Activated T-helper 17 cell treated with anti-CD3 and anti-CD28 coated beads, Interleukin-2, amount 50 U/mL, for 72 hours (primary cell): ENCODE results near the gene PTPN6. TPM values are rescaled to one million over a fixed set of nuclear protein-coding genes. Genes with fewer than 3 reads are reported as not detected.
A peak's percentile ranks its signal among the peaks of the same experiment; 100 is the strongest.
"Not testable (repeated sequence)": the region's sequence is repeated elsewhere in the genome, so short reads cannot be mapped to it uniquely, and the experiment has no call there.

Source experiments
- ATAC-seq: fragments of 150-1000 bp; cut with Tn5 transposase; replicated peaks from 2 replicates; pipeline ENCODE4 v1.10.0; 2021; ENCODE audit warnings: mild to moderate bottlenecking, moderate library complexity
- H3K27ac Mint-ChIP-seq: one replicate; pipeline ENCODE4 v1.8.0; 2022; ENCODE audit warnings: mixed read lengths
- H3K27me3 Mint-ChIP-seq: one replicate; pipeline ENCODE4 v1.8.0; 2022; ENCODE audit warnings: mixed read lengths
- H3K36me3 Mint-ChIP-seq: one replicate; pipeline ENCODE4 v1.8.0; 2022; ENCODE audit warnings: low read depth, mild to moderate bottlenecking, mixed read lengths
- H3K4me1 Mint-ChIP-seq: one replicate; pipeline ENCODE4 v1.8.0; 2022; ENCODE audit warnings: mixed read lengths
- H3K4me3 Mint-ChIP-seq: one replicate; pipeline ENCODE4 v1.8.0; 2022; ENCODE audit warnings: mild to moderate bottlenecking, mixed read lengths
- H3K9me3 Mint-ChIP-seq: one replicate; pipeline ENCODE4 v1.8.0; 2022; ENCODE audit warnings: mixed read lengths
- total RNA-seq, 2 donors: library from RNA; stranded (reverse); gene quantifications; one replicate each; pipeline ENCODE4 v1.2.3, GENCODE V29; 2022

The PTPN6 gene
- 100 to 1,000 TPM; 134 to 223 TPM for total RNA-seq

DNA sequence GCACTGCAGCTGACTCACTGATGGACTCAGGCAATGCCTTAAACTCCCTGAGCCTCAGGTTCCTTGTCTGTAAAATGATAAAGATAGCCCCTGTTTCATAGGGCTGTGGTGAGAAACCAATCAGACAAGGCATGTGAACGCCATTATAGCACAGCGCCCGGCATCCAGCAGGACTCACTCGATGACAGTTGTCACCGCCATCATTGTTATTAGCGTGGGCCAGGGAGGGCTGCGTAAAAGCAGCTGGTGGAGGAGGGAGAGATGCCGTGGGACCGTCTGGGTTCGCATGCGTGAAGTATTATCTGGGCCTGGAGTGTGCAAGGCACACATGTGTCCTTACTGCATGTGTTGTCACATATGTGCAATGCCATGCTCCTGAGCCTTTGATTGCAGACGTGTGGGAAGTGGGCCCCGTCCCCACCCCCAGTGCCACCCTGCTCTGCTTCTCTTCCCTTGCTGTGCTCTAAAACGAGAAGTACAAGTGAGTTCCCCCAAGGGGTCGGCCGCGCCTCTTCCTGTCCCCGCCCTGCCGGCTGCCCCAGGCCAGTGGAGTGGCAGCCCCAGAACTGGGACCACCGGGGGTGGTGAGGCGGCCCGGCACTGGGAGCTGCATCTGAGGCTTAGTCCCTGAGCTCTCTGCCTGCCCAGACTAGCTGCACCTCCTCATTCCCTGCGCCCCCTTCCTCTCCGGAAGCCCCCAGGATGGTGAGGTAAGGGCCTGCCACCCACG lies at the start of gene PTPN6:
TSS of gene PTPN6 (plus strand) at position 546 of the 730 bp plus-strand sequence. CDS start at position 703, 157 bp downstream.
- Mint-ChIP-seq H3K4me1 (peaks cover 51% of the 10 kb centered on the region), H3K27ac (peak within 1 kb of the TSS; percentile 100), H3K27me3 (no peaks in the 10 kb centered on the region), H3K9me3 (no peaks in the 10 kb centered on the region), H3K4me3 (peak within 1 kb of the TSS; percentile 87), H3K36me3 (peaks cover 86% of the 10 kb centered on the region)
- ATAC-seq, result peak; percentile 6

DNA sequence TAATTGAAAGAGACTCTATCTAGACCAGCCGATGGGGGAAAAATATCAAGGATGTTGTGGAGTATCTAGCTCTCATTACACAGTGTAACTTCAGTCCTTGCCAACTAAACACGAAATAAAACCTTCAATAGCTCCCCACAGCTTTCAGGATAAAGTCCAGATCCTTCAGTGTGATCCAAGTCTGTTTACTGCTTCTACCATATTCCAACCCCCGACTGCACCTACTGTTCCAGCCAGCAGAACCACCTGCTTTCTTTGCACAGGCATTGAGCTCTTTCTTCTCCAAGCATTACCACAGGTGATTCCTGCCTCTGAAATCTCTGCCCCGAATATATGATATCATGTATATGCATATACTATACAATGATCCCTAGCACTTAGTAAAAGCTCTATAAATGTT lies 48.7 kb upstream of the PTPN6 start:
- Mint-ChIP-seq H3K4me3 (no peak overlapping the region), H3K36me3 (no peaks in the 10 kb centered on the region), H3K27ac (peak overlapping the region; percentile 11), H3K4me1 (peaks cover 4% of the 10 kb centered on the region), H3K27me3 (no peaks in the 10 kb centered on the region), H3K9me3 (no peaks in the 10 kb centered on the region)
- no peak for ATAC-seq

DNA sequence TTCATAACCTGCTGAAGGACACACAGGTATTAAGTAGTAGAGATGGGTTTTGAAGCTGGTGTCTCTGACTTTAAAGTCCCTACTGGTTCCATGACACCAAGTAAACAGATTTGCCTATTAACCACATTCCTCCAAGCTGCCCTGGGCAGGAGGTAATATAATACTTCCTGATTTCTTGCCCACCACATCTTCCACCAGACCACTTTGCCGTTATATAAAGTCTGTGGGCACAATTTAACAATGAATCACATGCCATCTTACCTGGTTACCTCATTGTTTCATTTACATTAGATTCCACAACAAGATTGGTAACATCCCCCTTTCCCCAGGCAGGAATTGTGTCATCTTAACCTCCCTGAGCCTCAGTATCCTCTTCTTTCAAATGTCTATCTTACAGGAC lies 47.4 kb upstream of the PTPN6 start:
- peaks cover 4% of the 10 kb centered on the region for H3K4me1 Mint-ChIP-seq
- H3K9me3 Mint-ChIP-seq, result no peaks in the 10 kb centered on the region
- ATAC-seq, result no peak
- H3K27ac Mint-ChIP-seq, result no peak overlapping the region
- no peaks in the 10 kb centered on the region for H3K36me3 Mint-ChIP-seq
- no peaks in the 10 kb centered on the region for H3K27me3 Mint-ChIP-seq
- no peak overlapping the region for H3K4me3 Mint-ChIP-seq

DNA sequence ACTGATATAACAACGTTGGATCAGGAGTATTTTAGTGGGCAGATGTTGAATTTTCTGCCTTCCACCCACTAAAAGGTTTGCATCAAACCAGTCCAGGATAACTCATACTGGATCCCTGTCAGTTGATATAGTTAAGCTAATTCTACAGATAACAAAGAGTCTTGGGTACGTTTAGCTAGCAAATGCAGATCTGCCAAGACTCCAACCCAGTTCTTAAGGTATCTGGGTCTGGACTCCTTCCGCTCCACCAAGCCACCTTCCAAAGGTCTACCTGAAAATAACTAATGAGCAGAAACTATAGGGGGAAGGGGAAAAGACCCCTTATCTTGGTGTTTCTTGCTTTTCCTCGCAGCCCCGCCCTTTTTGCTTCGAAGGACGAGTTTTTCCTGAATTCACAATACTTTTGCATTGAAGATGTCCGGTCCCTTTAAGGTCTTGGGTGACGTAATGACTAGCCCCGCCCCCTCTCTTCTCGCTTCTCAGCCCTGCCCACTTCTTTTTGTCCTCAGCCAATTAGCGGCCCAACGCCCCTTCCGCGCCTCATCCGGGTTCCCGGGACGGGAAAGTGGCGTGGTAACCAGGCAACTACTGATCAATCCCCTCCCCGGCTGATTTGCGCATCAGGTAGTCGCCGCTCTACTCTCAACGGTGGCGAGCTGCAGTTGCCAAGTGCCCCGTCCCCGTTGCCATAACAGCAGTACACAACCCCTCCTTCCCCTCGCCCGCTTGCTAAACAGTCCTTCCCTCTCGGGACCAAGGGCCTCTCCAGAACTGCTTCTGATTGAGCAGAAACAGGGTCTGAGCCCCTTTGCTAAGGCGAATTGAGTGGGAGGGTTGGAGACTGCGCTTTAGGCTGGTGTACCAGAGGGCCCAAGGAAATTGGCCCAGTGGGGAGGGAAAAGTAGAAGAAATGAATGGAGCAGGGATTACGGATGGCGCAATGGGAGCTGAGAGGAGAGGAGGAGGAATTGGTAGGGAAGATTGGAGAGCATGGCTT lies 46.6 kb upstream of the PTPN6 start, which contains the start of gene LRRC23:
TSS of gene LRRC23 (plus strand) at position 543 of the 997 bp plus-strand sequence. CDS start 812 bp downstream, outside the sequence.
- Mint-ChIP-seq H3K4me1 (peaks cover 4% of the 10 kb centered on the region), H3K9me3 (no peaks in the 10 kb centered on the region), H3K27me3 (no peaks in the 10 kb centered on the region), H3K27ac (no peak within 1 kb of the TSS), H3K4me3 (no peak within 1 kb of the TSS), H3K36me3 (no peaks in the 10 kb centered on the region)
- peak; percentile 99 for ATAC-seq

DNA sequence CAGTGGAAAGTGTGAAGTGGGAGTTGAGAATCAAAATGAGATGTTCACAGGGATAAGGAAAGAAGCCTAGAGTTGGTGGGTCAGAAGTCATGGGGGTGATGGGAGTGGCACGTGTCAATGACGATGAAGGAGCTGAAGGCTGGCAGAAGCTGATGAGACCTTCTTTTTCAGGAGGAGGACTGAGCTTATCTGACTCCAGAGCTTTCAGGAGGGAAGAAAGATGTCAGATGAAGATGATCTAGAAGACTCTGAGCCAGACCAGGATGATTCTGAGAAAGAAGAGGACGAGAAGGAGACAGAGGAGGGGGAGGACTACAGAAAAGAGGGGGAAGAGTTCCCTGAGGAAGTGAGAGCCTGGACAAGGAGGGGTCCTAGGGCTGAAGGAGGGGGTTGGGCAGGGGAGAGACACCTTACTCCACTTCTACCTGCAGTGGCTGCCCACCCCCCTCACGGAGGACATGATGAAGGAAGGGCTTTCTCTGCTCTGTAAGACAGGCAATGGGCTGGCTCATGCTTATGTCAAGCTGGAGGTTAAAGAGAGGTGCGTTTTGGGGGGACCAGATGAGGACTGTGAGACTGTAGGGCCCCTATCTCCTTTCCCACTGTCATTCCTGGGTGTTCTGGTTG lies 45.6 kb upstream of the PTPN6 start:
- peaks cover 4% of the 10 kb centered on the region for H3K4me1 Mint-ChIP-seq
- no peak overlapping the region for H3K27ac Mint-ChIP-seq
- no peak overlapping the region for H3K4me3 Mint-ChIP-seq
- H3K36me3 Mint-ChIP-seq, result no peaks in the 10 kb centered on the region
- no peak for ATAC-seq
- H3K9me3 Mint-ChIP-seq, result no peaks in the 10 kb centered on the region
- no peaks in the 10 kb centered on the region for H3K27me3 Mint-ChIP-seq

DNA sequence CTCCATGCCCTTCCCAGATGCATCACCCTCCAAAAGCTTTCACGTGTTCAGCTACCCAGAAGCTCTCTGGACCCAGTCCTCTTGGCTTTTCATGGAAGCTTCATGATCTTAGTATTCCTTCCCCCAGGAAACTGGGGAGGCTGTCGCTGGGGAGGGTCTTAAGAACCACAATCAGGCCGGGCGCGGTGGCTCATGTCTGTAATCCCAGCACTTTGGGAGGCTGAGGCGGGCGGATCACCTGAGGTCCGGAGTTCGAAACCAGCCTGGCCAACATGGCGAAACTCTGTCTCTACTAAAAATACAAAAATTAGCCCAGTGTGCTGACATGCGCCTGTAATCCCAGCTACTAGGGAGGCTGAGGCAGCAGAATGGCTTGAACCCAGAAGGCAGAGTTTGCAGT lies 43.0 kb upstream of the PTPN6 start:
- not testable (repeated sequence) for H3K27me3 Mint-ChIP-seq, H3K4me1 Mint-ChIP-seq, H3K9me3 Mint-ChIP-seq, H3K36me3 Mint-ChIP-seq, H3K27ac Mint-ChIP-seq, H3K4me3 Mint-ChIP-seq, ATAC-seq

DNA sequence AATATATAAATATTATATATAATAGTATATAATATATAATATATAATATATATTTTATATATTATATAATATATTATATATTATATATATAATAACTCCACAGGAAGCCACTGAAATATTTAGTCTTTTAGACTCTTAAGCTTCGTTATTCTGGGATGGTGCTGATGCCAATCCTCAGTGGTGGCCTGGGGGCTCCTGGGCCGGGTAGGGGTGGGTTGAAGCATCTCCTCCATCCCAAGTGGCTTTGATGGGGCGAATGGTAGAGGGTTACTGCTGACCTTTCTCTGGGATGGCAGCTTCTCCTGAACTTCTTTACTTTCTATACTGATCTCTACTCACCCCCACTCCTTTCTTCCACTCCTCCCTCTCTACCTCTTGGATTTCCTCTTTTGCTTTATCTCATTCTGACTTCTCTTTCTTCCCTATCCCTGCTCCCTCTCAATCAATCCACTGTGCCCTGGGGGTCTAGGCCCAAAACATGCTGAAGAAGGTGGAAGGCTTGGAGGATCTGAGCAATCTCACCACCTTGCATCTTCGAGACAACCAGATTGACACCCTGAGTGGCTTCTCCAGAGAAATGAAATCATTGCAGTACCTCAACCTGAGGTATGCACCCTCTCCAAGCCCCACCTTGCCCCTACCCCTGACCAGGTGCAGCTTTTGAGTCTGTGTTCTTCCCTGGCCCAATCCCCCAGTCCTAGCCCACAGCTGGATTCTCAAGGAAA lies 41.6 kb upstream of the PTPN6 start:
- no peaks in the 10 kb centered on the region for H3K9me3 Mint-ChIP-seq
- H3K36me3 Mint-ChIP-seq, result peaks cover 5% of the 10 kb centered on the region
- no peaks in the 10 kb centered on the region for H3K27me3 Mint-ChIP-seq
- H3K27ac Mint-ChIP-seq, result no peak overlapping the region
- no peak overlapping the region for H3K4me3 Mint-ChIP-seq
- peaks cover 8% of the 10 kb centered on the region for H3K4me1 Mint-ChIP-seq
- no peak for ATAC-seq

DNA sequence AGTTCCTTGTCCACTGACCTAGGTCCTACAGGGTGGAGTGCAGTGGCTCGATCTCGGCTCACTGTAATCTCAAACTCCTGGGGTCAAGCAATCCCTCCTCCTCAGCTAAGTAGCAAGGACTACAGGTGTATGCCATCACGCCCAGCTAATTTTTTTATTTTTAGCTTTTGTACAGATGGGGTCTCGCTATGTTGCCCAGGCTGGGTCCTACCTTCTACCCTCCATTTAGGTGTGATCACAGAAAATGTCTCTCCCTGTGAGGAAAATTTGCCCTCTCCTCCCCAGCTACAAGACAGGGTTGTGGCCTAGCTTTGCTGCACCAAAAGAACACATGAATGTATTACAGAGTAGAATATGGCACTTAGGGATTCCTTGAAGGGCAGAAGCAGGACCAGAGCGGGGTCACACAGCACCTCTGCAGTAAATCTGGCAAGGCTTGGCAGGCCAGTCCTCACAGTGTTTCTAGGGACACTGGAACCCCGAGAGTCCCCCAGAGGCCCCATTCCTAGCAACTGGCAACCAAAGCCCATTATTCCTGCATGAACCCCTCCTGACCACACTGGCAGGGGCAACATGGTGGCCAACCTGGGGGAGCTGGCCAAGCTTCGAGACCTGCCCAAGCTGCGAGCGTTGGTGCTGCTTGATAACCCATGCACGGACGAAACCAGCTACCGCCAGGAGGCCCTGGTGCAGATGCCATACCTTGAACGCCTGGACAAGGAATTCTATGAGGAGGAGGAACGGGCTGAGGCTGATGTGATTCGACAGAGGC lies 38.8 kb upstream of the PTPN6 start:
- peak overlapping the region; percentile 96 for H3K4me3 Mint-ChIP-seq
- peaks cover 14% of the 10 kb centered on the region for H3K4me1 Mint-ChIP-seq
- H3K27me3 Mint-ChIP-seq, result no peaks in the 10 kb centered on the region
- no peaks in the 10 kb centered on the region for H3K9me3 Mint-ChIP-seq
- H3K36me3 Mint-ChIP-seq, result peaks cover 33% of the 10 kb centered on the region
- H3K27ac Mint-ChIP-seq, result peak overlapping the region; percentile 93
- no peak for ATAC-seq

DNA sequence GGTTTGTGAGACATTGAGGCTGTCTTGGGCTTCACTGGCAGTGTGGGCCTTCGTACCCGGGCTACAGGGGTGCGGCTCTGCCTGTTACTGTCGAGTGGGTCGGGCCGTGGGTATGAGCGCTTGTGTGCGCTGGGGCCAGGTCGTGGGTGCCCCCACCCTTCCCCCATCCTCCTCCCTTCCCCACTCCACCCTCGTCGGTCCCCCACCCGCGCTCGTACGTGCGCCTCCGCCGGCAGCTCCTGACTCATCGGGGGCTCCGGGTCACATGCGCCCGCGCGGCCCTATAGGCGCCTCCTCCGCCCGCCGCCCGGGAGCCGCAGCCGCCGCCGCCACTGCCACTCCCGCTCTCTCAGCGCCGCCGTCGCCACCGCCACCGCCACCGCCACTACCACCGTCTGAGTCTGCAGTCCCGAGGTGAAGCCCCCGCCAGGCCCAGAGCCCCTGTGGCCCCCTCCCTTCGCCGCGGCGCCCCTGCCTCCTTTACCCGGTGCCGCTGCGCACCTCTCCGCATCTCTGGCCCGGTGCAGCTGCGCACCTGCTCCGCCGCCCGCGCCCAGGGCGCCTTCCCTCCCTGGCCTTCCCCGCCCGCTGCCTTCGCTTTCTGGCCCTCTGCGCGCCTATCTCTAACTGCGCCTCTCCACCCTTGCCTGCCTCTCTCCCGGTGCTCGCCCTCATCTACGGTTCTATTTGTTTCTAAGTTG lies 36.8 kb upstream of the PTPN6 start, which contains the start of gene ENO2:
TSS of gene ENO2 (plus strand) at position 335 of the 701 bp plus-strand sequence. CDS start 1,253 bp downstream, outside the sequence.
- H3K4me1 Mint-ChIP-seq, result peaks cover 17% of the 10 kb centered on the region
- peak; percentile 97 for ATAC-seq

DNA sequence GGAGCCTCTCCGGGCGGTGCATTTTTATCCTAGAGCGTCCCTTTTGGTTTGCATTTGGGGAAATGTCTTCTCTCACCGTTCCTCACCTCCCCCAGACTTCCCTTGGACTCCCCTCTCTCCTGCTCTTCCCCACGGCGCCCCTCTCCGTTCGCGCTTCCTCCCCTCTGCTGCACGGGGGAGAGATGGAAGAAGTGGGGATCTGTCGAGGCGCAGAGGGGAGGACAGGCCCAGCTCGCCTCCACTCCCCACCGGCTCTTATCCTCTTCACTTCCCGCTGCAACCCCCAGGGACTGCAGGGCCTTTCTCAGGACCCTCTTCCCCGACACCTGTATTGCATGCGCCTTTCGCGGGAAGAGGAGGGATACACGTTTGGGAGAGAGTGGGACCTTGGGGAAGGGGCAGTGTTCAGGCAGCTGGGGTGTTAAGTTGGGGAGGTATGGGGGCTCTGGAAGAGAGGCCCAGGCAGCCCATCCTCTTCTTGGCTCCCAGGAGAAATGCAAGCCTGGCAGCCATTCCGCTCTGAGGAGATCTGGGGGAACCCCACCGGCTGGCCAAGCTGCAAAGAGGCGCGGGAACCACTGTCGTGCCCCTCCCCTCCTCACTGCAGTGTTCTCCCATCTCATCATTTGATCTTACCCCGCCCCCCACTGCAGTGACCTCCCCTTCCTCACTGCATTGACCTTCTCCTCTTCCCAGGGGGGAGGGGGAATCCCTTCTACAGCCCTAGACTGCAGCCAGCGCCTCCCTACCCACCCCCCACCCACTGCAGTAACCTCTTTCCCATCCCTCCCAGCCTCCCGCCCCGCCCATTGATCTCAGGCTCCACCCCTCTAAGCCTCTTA lies 36.0 kb upstream of the PTPN6 start:
- ATAC-seq, result no peak
- Mint-ChIP-seq H3K27ac (peak overlapping the region; percentile 93), H3K27me3 (no peaks in the 10 kb centered on the region), H3K36me3 (peaks cover 59% of the 10 kb centered on the region), H3K4me1 (peaks cover 25% of the 10 kb centered on the region), H3K4me3 (peak overlapping the region; percentile 96), H3K9me3 (no peaks in the 10 kb centered on the region)

More for the DNA sequence above, 36.8 kb upstream of the PTPN6 start, which contains the start of gene ENO2:
- no peaks in the 10 kb centered on the region for H3K9me3 Mint-ChIP-seq
- no peaks in the 10 kb centered on the region for H3K27me3 Mint-ChIP-seq
- peak within 1 kb of the TSS; percentile 93 for H3K27ac Mint-ChIP-seq
- H3K4me3 Mint-ChIP-seq, result peak within 1 kb of the TSS; percentile 96
- peaks cover 52% of the 10 kb centered on the region for H3K36me3 Mint-ChIP-seq

DNA sequence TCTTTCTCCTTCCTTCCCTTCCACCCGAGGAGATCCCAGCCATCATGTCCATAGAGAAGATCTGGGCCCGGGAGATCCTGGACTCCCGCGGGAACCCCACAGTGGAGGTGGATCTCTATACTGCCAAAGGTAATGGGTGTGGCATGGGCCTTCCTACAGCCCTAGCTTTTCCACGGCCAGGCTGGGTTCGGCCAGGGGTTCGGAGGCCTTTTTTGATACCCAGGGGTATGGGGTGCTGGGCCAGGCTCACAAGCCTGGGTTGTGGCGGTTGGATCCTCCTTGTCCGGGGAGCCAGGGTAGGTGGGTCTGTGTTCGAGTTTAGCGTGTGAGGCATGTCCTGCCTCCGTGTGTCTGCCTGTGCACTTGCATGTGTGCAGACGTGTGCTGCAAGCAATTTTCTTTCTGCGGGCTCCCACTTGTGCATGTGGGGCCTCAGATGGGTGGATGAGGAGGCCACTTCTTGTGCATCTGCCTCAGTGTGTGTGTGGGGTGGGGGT lies 35.3 kb upstream of the PTPN6 start:
- peaks cover 25% of the 10 kb centered on the region for H3K4me1 Mint-ChIP-seq
- no peaks in the 10 kb centered on the region for H3K27me3 Mint-ChIP-seq
- peak overlapping the region; percentile 96 for H3K4me3 Mint-ChIP-seq
- peak overlapping the region; percentile 93 for H3K27ac Mint-ChIP-seq
- no peaks in the 10 kb centered on the region for H3K9me3 Mint-ChIP-seq
- ATAC-seq, result no peak
- H3K36me3 Mint-ChIP-seq, result peaks cover 66% of the 10 kb centered on the region
